ENCODE measurements around the gene ASB3. TPM values are rescaled to one million over a fixed set of nuclear protein-coding genes. Genes with fewer than 3 reads are reported as not detected.

ASB3 gene
- total RNA-seq, 2 donors from 2014 or later: 29.6 to 31.7 TPM

DNA sequence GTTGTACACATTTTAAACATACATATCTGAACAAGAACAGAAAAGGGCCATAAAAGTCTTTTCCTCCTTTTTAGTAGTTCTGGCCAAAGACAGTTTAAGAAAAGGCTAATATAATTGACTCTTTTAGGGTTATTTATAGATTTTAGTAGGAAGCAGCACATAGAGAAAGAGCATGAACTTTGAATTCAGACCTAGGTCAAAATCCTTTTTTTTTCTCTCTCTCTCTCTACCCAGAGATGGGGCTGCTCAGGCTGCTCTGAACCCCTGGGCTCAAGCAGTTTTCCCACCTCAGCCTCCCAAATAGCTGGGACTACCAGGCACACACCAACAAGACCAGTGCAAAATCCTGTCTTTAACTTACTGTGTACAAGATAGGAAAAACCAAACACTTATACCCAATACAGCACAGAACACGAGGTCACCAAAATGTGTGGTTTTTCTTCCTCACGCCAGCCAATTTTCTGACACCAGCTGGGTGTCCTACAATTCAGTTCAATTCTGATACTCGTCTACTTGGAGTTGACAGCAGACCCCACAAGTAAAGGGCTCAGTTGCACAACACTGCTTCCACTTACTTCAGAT is 32.2 kb upstream of the ASB3 start:
- Mint-ChIP-seq H3K36me3 (ENCODE audit: insufficient read depth in 2 of 2) (peaks cover 0 to 19% of the 10 kb centered on the region in 2 donors), H3K27ac (no peak overlapping the region), H3K27me3 (ENCODE audit: low read depth) (no peaks in the 10 kb centered on the region)

DNA sequence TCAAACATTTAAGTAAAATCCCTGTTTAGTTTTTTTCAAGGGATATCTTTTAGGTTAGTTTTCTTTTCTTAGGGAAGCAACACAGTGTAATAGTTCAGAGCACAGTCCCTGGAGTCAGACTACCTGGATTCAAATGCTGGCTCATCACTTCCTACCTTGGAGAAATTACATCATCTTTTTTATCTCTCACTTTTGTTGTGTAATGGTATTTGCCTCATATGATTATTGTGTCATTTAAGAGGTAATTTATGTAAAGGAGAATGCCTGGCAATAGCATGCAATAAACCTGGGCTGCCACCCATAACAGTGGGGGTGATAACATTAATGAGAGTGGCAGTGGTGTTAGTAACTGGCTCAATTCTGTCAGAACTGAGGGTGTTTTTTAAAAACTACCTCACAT is 26.4 kb upstream of the ASB3 start:
- H3K4me3 Mint-ChIP-seq: no peak overlapping the region
- H3K27ac Mint-ChIP-seq: peak overlapping the region; percentile 15

More for the DNA sequence above, 32.2 kb upstream of the ASB3 start:
- Mint-ChIP-seq H3K4me1 (ENCODE audit: low read depth) (no peaks in the 10 kb centered on the region), H3K4me3 (no peak overlapping the region), H3K9me3 (no peaks in the 10 kb centered on the region)
- DNase-seq (no peak), ATAC-seq (replicated peaks in 1 of 2) (no peak)

DNA sequence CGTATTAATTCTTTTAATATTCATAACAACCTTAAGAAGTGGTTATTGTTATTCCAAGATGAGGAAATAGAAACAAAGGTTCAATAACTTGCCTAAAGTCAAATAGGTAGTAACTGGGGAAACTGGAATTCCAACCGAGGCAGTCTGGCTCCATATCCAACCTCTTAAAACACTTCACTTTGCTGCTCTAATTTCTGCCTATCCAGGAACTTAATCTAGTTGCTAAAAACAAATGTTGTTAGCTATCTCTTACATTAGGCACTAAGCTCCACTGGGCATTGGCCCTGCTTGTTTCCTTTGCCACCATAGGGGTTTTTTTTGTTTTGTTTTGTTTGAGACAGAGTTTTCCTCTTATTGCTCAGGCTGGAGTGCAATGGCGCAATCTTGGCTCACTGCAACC is 24.8 kb upstream of the ASB3 start:
- Mint-ChIP-seq H3K36me3 (ENCODE audit: insufficient read depth in 2 of 2) (peaks cover 5 to 21% of the 10 kb centered on the region in 2 donors), H3K9me3 (no peaks in the 10 kb centered on the region), H3K27me3 (ENCODE audit: low read depth) (no peaks in the 10 kb centered on the region), H3K4me3 (no peak overlapping the region), H3K4me1 (ENCODE audit: low read depth) (no peaks in the 10 kb centered on the region), H3K27ac (no peak overlapping the region)
- DNase-seq: no peak
- ATAC-seq (replicated peaks in 1 of 2): no peak

More for the DNA sequence above, 26.4 kb upstream of the ASB3 start:
- ATAC-seq (replicated peaks in 1 of 2) (no peak), DNase-seq (no peak)
- Mint-ChIP-seq H3K27me3 (ENCODE audit: low read depth) (no peaks in the 10 kb centered on the region), H3K4me1 (ENCODE audit: low read depth) (no peaks in the 10 kb centered on the region), H3K36me3 (ENCODE audit: insufficient read depth in 2 of 2) (peaks cover 3 to 19% of the 10 kb centered on the region in 2 donors), H3K9me3 (no peaks in the 10 kb centered on the region)

DNA sequence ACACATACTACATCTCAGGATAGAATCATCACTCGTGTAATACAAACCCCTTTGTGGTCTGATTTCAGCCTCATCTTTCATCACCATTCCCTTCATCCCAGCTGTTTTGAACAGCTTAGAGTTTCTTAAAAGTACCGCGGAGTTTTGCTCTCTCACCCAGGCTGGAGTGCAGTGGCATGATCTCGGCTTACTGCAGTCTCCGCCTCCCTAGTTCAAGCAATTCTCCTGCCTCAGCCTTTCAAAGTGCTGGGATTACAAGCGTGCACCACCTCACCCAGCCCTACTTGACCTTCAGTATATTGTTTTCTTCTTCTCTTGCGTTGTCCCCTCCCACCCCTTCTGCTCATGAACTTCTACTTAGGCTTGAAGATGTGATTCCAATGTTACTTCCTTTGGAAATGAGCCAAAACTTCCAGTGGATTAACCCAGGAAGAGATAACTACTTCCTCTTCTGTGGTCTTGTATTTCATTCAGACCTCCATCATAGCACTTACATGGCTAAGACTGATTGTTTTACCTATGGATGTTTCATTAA is 15.9 kb upstream of the ASB3 start:
- Mint-ChIP-seq H3K27me3 (ENCODE audit: low read depth) (no peaks in the 10 kb centered on the region), H3K9me3 (no peaks in the 10 kb centered on the region), H3K4me1 (ENCODE audit: low read depth) (no peaks in the 10 kb centered on the region), H3K27ac (peak overlapping the region; percentile 21), H3K4me3 (no peak overlapping the region), H3K36me3 (ENCODE audit: insufficient read depth in 2 of 2) (peaks cover 5 to 27% of the 10 kb centered on the region in 2 donors)
- DNase-seq: no peak
- no peak for ATAC-seq (replicated peaks in 1 of 2)

DNA sequence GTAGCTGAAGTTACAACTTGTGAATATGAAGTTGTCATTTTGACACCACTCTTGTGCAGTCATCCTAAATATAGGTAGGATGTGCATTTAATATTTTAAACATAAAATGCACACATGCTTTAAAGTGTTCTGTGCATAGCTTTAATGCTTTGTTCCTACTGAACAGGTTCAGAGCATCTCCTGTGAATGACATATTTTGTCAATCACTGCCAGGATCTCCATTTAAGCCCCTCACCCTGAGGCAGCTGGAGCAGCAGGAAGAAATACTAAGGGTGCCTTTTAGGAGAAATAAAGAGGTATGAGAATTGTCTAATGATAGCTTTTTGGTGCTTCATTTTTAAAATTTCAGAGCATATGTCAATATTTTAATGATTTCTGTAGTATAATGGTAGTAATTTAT is 14.8 kb upstream of the ASB3 start:
- Mint-ChIP-seq H3K9me3 (no peaks in the 10 kb centered on the region), H3K4me3 (no peak overlapping the region), H3K4me1 (ENCODE audit: low read depth) (no peaks in the 10 kb centered on the region), H3K36me3 (ENCODE audit: insufficient read depth in 2 of 2) (peaks cover 4 to 22% of the 10 kb centered on the region in 2 donors), H3K27me3 (ENCODE audit: low read depth) (no peaks in the 10 kb centered on the region), H3K27ac (no peak overlapping the region)
- no peak for DNase-seq
- ATAC-seq (replicated peaks in 1 of 2): no peak

DNA sequence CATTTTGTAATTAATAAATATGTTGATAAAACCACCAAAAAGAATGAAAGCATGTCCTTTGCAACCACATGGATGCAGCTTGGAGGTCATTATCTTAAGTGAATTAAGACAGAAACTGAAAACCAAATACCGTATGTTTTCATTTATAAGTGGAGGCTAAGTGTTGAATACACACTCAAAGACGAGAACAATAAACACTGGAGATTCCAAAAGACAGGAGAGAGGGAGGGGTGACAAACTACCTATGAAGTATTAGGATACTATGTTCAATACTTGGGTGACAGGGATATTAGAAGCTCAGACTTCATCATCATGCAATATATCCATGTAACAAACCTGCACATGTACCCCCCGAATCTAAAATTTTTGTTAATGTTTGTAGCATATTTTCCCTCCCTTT is 7.1 kb upstream of the ASB3 start:
- Mint-ChIP-seq H3K9me3 (no peaks in the 10 kb centered on the region), H3K4me3 (no peak overlapping the region), H3K27me3 (ENCODE audit: low read depth) (no peaks in the 10 kb centered on the region), H3K27ac (peak overlapping the region; percentile 33), H3K4me1 (ENCODE audit: low read depth) (peaks cover 14% of the 10 kb centered on the region), H3K36me3 (ENCODE audit: insufficient read depth in 2 of 2) (peaks cover 0 to 4% of the 10 kb centered on the region in 2 donors)
- ATAC-seq (replicated peaks in 1 of 2) (no peak), DNase-seq (no peak)

DNA sequence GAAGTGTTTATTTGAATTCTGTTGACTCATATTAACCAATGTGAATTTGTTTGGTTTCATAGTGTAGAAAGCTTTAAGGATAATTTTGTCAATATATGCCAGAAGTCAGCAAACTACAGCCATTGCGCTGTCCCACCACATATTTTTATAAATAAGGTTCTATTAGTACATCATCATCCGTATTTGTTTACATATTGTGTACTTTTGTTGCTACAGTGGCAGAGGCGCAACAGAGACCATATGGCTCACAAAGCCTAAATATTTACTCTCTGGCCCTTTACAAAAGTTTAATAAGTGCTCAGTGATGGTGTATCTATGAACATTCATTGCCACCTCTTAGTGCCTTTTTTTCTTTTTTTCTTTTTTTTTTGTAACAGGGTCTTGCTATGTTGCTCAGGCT is 6.5 kb upstream of the ASB3 start:
- H3K27me3 Mint-ChIP-seq (ENCODE audit: low read depth): no peaks in the 10 kb centered on the region
- H3K9me3 Mint-ChIP-seq: no peaks in the 10 kb centered on the region
- DNase-seq: no peak
- H3K36me3 Mint-ChIP-seq (ENCODE audit: insufficient read depth in 2 of 2): peaks cover 0 to 4% of the 10 kb centered on the region in 2 donors
- peaks cover 20% of the 10 kb centered on the region for H3K4me1 Mint-ChIP-seq (ENCODE audit: low read depth)
- no peak overlapping the region for H3K4me3 Mint-ChIP-seq
- no peak for ATAC-seq (replicated peaks in 1 of 2)
- no peak overlapping the region for H3K27ac Mint-ChIP-seq

DNA sequence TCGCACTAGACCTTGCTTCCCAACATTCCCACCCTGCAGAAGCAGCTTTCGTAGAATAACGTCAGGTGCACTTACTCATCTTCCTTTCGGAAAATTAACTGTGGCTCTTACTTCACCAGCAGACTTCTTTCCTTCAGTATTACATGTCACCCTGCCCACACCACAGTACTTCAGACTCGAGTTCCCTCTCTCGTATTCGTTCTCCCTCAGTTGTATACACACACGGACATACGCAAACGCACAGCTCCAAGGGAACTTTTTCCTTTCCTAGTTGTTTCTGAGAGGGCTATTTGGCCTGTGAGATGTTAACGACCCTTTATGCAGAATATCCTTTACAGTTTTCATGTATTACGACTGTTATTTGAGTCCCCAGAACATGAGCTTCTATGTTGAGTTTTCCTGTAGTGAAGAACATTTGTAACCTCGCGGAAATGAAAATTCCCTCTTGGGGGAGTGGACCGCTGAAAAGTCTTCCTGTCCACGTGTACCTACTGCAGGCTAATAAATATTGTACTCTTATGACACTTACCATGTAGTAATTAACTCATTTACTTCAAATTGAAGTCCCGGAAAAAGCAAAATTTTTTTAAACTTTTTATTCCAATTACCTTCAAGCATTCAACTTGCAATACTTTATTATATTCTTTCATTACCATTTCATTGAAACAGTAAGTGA is 999 bp upstream of the ASB3 start:
- Mint-ChIP-seq H3K4me1 (ENCODE audit: low read depth) (peaks cover 52% of the 10 kb centered on the region), H3K36me3 (ENCODE audit: insufficient read depth in 2 of 2) (peaks cover 8 to 9% of the 10 kb centered on the region in 2 donors), H3K4me3 (peak overlapping the region; percentile 96 to 99), H3K27me3 (ENCODE audit: low read depth) (no peaks in the 10 kb centered on the region), H3K9me3 (no peaks in the 10 kb centered on the region), H3K27ac (peak overlapping the region; percentile 93)
- DNase-seq (peak; percentile 18 to 20), ATAC-seq (replicated peaks in 1 of 2) (peak; percentile 27 to 30)

DNA sequence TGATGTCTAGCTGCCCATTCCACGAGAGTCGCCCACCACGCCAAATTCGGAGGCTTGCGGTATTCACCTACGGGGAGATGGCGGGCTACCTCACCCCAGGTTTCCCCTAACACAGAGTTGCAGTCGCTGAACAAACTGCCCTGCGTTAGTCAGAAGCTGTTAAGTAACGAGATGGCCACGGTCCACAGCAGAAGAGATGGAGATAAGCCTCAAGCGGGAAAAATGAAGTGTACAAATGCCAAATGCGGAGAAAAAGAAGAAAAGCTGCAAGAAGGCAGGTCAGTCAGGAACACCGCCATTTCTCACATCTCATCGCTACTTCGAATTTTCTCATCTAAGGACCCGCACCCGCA is 425 bp downstream of the ASB3 start:
- peak; percentile 49 for ATAC-seq (replicated peaks in 1 of 2)
- peaks cover 9% of the 10 kb centered on the region in 2 donors for H3K36me3 Mint-ChIP-seq (ENCODE audit: insufficient read depth in 2 of 2)
- H3K9me3 Mint-ChIP-seq: no peaks in the 10 kb centered on the region
- peak; percentile 48 to 49 for DNase-seq
- H3K27me3 Mint-ChIP-seq (ENCODE audit: low read depth): no peaks in the 10 kb centered on the region
- H3K27ac Mint-ChIP-seq: peak overlapping the region; percentile 21
- H3K4me3 Mint-ChIP-seq: peak overlapping the region; percentile 96 to 99
- peaks cover 52% of the 10 kb centered on the region for H3K4me1 Mint-ChIP-seq (ENCODE audit: low read depth)

DNA sequence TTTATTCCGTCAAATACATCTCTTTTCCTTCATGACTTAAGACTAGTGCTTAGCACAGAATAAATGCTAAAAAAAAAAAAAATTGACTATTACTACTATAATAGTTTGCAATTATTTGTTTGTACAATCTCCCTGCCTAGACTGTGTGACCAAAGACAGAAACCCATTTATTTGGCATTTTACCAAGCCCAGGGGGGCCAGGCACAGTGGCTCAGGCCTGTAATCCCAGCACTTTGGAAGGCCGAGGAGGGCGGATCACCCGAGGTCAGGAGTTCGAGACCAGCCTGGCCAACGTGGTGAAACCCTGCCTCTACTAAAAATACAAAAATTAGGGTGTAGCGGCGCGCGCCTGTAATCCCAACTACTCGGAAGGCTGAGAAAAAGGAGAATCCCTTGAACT is 1.4 kb downstream of the ASB3 start:
- ATAC-seq (replicated peaks in 1 of 2): no peak
- peak overlapping the region; percentile 96 to 99 for H3K4me3 Mint-ChIP-seq
- H3K9me3 Mint-ChIP-seq: no peaks in the 10 kb centered on the region
- H3K36me3 Mint-ChIP-seq (ENCODE audit: insufficient read depth in 2 of 2): peaks cover 9 to 11% of the 10 kb centered on the region in 2 donors
- H3K4me1 Mint-ChIP-seq (ENCODE audit: low read depth): peaks cover 46% of the 10 kb centered on the region
- no peak for DNase-seq
- no peaks in the 10 kb centered on the region for H3K27me3 Mint-ChIP-seq (ENCODE audit: low read depth)
- H3K27ac Mint-ChIP-seq: peak overlapping the region; percentile 21

DNA sequence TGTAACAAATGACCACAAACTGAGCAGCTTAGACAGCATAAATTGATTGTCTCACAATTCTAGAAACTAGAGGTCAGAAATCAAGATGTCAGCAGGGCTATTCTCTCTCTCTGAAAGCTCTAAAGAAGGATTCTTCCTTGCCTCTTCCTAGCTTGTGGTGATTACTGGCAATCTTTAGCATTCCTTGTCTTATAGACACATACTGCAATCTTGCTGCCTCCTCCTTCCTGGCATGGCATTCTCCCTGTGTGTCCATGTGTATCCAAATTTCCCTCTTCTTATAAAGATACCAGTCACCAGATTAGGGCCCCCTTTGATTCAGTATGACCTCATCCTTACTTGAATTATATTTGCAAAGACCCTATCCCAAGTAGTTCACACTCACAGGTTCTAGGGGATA is 2.3 kb downstream of the ASB3 start:
- peaks cover 10 to 18% of the 10 kb centered on the region in 2 donors for H3K36me3 Mint-ChIP-seq (ENCODE audit: insufficient read depth in 2 of 2)
- peak overlapping the region; percentile 21 for H3K27ac Mint-ChIP-seq
- no peak for DNase-seq
- peaks cover 47% of the 10 kb centered on the region for H3K4me1 Mint-ChIP-seq (ENCODE audit: low read depth)
- H3K4me3 Mint-ChIP-seq: peak overlapping the region; percentile 96 to 99
- no peaks in the 10 kb centered on the region for H3K9me3 Mint-ChIP-seq
- no peak for ATAC-seq (replicated peaks in 1 of 2)
- no peaks in the 10 kb centered on the region for H3K27me3 Mint-ChIP-seq (ENCODE audit: low read depth)

DNA sequence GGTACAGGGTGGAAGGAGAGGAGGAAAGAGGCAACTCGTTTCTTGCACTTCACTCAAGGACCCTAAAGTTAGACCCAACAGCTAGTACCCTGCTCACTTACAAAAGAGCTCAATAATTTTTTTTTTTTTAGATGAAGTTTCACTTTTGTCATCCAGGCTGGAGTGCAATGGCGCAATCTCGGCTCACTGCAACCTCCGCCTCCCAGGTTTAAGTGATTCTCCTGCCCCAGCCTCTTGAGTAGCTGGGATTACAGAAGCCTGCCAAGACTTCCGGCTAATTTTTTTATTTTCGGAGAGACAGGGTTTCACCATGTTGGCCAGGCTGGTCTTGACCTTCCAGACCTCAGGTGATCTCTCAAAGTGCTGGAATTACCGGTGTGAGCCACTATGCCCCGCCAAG is 4.1 kb downstream of the ASB3 start:
- Mint-ChIP-seq H3K36me3 (ENCODE audit: insufficient read depth in 2 of 2) (peaks cover 12 to 24% of the 10 kb centered on the region in 2 donors), H3K4me3 (no peak overlapping the region), H3K27me3 (ENCODE audit: low read depth) (no peaks in the 10 kb centered on the region), H3K4me1 (ENCODE audit: low read depth) (peaks cover 33% of the 10 kb centered on the region), H3K9me3 (no peaks in the 10 kb centered on the region), H3K27ac (no peak overlapping the region)
- DNase-seq (no peak), ATAC-seq (replicated peaks in 1 of 2) (no peak)

DNA sequence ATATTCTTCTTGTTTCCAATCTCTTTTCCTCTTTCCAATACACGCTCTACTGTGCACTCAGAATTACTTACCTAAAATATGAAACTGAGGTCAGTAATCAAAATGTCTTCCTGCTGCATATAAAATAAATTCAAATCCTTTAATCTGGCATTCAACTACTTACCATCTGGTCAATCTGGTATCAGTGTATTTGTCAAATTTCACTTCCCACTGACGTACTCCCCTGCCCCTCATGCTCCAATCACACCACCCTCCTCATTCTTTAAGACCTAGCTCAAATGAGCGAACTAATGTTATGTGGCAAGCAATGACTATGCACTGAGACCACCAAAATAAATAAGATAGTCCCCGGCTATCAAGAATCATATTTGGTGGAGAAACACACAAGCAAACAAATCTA is 6.7 kb downstream of the ASB3 start:
- H3K36me3 Mint-ChIP-seq (ENCODE audit: insufficient read depth in 2 of 2): peaks cover 4 to 22% of the 10 kb centered on the region in 2 donors
- H3K9me3 Mint-ChIP-seq: no peaks in the 10 kb centered on the region
- no peak for DNase-seq
- H3K4me1 Mint-ChIP-seq (ENCODE audit: low read depth): peaks cover 31% of the 10 kb centered on the region
- no peaks in the 10 kb centered on the region for H3K27me3 Mint-ChIP-seq (ENCODE audit: low read depth)
- H3K27ac Mint-ChIP-seq: peak overlapping the region; percentile 20
- no peak overlapping the region for H3K4me3 Mint-ChIP-seq
- ATAC-seq (replicated peaks in 1 of 2): no peak
